BLaER1 (cell line): ENCODE data around the gene LRRC49.
"Not testable (repeated sequence)": the region's sequence is repeated elsewhere in the genome, so short reads cannot be mapped to it uniquely, and the experiment has no call there.

ENCODE experiments used
- H3K27ac ChIP-seq: shearing (Covaris generic); formaldehyde crosslinking; 2 replicates; pipeline ENCODE4 v1.8.1; 2022
- H3K27me3 ChIP-seq: shearing (Covaris generic); formaldehyde crosslinking; 2 replicates; pipeline ENCODE4 v1.8.1; 2022
- H3K36me3 ChIP-seq: shearing (Covaris generic); formaldehyde crosslinking; 2 replicates; pipeline ENCODE4 v1.8.1; 2022
- H3K4me1 ChIP-seq: shearing (Covaris generic); formaldehyde crosslinking; 2 replicates; pipeline ENCODE4 v1.8.1; 2022
- H3K4me2 ChIP-seq: shearing (Covaris generic); formaldehyde crosslinking; 2 replicates; pipeline ENCODE4 v1.8.1; 2022
- H3K4me3 ChIP-seq: shearing (Covaris generic); formaldehyde crosslinking; 2 replicates; pipeline ENCODE4 v1.8.1; 2022
- H3K9ac ChIP-seq: shearing (Covaris generic); formaldehyde crosslinking; 2 replicates; pipeline ENCODE4 v1.8.1; 2022
- H3K9me3 ChIP-seq: shearing (Covaris generic); formaldehyde crosslinking; 2 replicates; pipeline ENCODE4 v1.8.1; 2022
- H4K20me1 ChIP-seq: shearing (Covaris generic); formaldehyde crosslinking; 2 replicates; pipeline ENCODE4 v1.8.1; 2022
- Cebpa-rat ChIP-seq: shearing (Covaris generic); IDR thresholded peaks from 2 replicates; pipeline ENCODE4 v1.8.1; 2022

Gene LRRC49

DNA sequence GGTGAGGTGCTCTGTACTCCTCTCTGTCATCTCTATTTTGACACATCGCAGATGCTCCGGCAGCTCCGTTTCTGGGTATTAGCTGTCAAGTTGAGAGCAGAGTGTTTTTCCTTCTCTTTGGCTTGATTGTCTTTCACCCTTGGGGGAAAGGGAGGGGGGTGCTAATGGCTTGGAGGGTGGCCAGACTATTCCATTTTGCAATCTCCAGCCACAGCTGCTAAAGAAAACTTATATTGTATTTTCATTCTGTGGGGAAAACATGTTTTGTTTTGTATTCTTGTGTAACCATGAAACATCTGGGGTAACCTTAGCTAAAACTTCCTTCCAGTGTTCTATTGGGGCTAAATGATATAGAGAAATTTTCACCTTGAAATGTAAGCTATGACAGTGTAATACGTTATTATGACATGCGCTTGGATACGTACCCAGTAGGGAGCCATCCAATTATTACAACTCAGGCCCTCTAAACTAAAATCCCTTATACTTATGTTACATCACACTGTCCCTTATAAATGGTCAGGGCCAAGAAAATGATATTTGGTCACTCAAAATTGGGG is 24.6 kb upstream of the LRRC49 start:
- no peaks in the 10 kb centered on the region for H4K20me1 ChIP-seq
- no peaks in the 10 kb centered on the region for H3K36me3 ChIP-seq
- no peak overlapping the region for H3K9ac ChIP-seq
- H3K27me3 ChIP-seq, result no peaks in the 10 kb centered on the region
- no peak overlapping the region for H3K27ac ChIP-seq
- 0 out of 2 replicates have a peak, but pooled peaks cover 5% of the 10 kb centered on the region for H3K4me1 ChIP-seq
- no peak for TF ChIP-seq Cebpa-rat
- H3K4me3 ChIP-seq, result no peak overlapping the region
- peaks cover 10% of the 10 kb centered on the region for H3K9me3 ChIP-seq
- H3K4me2 ChIP-seq, result no peak overlapping the region

DNA sequence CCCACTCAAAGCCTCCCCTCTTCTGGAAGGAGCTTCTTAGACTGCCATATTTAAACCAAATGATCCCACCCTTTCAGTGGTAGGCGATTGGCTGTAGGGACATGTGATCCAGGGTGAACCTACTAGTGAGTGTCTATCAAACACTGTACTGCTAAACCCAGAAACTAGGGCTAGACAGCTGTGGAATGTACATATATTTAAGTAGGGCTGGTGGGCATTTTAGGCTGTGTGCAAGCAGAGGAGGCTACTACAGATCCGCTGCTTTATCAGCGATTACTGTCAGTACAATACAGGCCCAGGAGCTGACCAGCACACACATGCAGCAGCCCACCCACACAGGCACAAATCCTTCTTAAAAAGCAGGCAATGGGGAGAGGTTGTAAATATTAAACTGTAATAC is 23.3 kb upstream of the LRRC49 start:
- Histone ChIP-seq H3K9ac (no peak overlapping the region), H3K27me3 (no peaks in the 10 kb centered on the region), H3K27ac (no peak overlapping the region), H3K4me2 (no peak overlapping the region), H3K36me3 (no peaks in the 10 kb centered on the region), H4K20me1 (no peaks in the 10 kb centered on the region), H3K9me3 (peaks cover 10% of the 10 kb centered on the region), H3K4me1 (0 out of 2 replicates have a peak, but pooled peaks cover 5% of the 10 kb centered on the region), H3K4me3 (no peak overlapping the region)
- TF ChIP-seq Cebpa-rat, result no peak

DNA sequence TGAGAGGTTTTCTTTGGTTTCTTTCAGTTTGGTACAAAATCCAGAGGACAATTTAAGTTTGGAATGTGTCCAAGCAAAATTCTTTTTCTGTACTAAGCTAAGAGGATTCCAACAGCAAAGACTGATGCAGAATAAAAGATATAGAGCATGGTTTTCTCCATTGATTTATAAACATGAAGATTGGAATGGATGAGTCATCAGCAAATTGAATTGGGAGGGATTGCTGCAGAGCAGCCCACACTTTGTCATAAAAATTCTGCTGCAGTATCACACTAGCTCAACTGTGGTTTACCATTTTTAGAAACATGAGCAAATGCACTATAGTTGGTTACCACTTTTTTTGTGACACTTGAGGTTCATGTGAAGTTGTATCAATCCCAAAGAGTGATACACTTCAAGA is 22.6 kb upstream of the LRRC49 start:
- Histone ChIP-seq H3K36me3 (no peaks in the 10 kb centered on the region), H3K4me1 (0 out of 2 replicates have a peak, but pooled peaks cover 5% of the 10 kb centered on the region), H3K4me3 (no peak overlapping the region), H3K9me3 (peaks cover 10% of the 10 kb centered on the region), H3K4me2 (no peak overlapping the region), H3K27ac (no peak overlapping the region), H3K9ac (no peak overlapping the region), H3K27me3 (no peaks in the 10 kb centered on the region), H4K20me1 (no peaks in the 10 kb centered on the region)
- no peak for TF ChIP-seq Cebpa-rat

DNA sequence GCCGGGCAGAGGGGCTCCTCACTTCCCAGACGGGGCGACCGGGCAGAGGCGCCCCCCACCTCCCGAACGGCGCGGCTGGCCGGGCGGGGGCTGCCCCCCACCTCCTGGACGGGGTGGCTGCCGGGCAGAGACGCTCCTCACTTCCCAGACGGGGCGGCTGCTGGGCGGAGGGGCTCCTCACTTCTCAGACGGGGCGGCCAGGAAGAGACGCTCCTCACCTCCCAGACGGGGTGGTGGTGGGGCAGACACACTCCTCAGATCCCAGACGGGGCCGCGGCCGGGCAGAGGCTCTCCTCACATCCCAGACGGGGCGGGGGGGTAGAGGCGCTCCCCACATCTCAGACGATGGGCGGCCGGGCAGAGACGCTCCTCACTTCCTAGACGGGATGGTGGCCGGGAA is 21.1 kb upstream of the LRRC49 start:
- H3K4me3 ChIP-seq, H3K36me3 ChIP-seq, H3K27me3 ChIP-seq, H4K20me1 ChIP-seq, H3K4me1 ChIP-seq, H3K9me3 ChIP-seq, H3K27ac ChIP-seq, H3K4me2 ChIP-seq, H3K9ac ChIP-seq: not testable (repeated sequence)

DNA sequence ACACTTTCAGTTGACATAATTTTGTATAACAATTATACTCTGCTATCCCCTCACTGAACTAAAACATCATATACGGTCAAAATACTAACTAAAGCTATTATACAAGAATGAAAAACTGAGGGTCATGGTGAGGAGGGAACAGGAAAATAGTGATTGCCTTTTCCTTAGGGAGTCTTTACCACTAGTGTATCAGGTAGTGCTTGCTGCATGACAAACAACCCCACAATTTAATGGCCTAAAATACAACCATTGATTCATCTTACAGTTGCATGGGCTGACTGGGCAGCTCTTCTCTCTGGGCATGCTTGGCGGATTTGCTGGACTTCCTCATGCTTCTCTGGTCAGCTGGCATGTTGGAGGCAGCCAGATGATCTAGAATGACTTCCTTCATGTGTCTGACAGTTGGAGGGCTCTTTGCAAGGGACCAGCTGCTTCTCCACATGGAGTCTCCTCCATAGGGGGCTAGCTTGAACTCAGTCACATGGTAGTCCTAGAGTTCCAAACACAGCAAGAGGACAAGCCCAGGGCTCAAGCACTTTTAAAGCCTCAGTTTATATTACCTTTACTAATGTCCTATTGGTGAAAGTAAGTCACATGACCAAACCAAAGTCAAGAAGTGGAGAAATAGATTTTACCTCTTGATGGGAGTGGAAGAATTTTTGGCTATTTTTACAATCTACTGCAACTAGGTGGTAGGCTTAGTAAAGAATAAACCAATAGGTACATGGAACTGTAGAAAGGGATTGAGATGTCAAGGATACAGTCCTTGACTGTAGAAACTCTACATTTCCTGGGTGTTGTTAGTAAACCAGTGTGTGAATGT is 19.2 kb upstream of the LRRC49 start:
- Histone ChIP-seq H3K4me3 (no peak overlapping the region), H3K4me2 (no peak overlapping the region), H3K36me3 (no peaks in the 10 kb centered on the region), H3K4me1 (0 out of 2 replicates have a peak, but pooled peaks cover 5% of the 10 kb centered on the region), H4K20me1 (no peaks in the 10 kb centered on the region), H3K27me3 (no peaks in the 10 kb centered on the region), H3K9me3 (peaks cover 10% of the 10 kb centered on the region), H3K9ac (no peak overlapping the region), H3K27ac (no peak overlapping the region)
- no peak for TF ChIP-seq Cebpa-rat

DNA sequence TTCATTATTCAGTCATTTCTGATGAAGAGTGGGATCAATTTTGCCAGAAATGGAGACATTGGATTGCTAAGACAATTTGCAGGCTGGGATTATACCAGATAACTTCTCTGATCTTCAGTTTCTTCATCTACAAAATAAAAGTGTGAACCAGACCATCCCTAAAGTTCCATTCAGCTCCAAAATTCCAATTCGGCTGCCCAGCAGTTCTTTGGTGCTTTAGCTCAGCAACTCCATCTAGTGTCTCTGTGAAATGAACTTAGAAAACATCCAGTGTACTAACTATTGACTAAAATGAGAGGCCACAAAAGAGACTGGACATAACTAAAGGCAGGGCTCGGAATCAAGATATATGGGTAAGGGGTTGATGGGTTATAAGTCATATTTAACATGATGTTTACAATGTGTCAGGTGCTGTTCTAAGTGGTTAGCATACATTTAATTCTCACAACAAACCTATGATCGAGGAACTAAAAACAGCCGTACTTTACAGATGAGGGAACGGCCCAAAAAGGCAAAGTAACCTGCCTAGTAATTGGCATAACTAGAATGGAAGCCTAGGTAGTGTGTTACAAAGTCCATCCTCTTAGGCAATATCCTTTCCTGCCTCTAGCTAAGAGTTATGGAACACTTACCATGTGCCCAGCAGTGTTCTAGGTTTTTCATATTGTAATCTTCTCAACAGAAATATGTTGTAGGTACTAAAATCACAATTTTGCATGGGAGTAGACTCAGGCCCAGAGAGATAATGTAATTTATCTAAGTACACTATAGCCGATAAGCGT is 17.4 kb upstream of the LRRC49 start:
- Histone ChIP-seq H3K9me3 (peaks cover 10% of the 10 kb centered on the region), H3K27ac (no peak overlapping the region), H3K9ac (no peak overlapping the region), H3K4me1 (0 out of 2 replicates have a peak, but pooled peaks cover 2% of the 10 kb centered on the region), H4K20me1 (no peaks in the 10 kb centered on the region), H3K4me3 (no peak overlapping the region), H3K4me2 (no peak overlapping the region), H3K36me3 (no peaks in the 10 kb centered on the region), H3K27me3 (no peaks in the 10 kb centered on the region)
- TF ChIP-seq Cebpa-rat, result no peak

DNA sequence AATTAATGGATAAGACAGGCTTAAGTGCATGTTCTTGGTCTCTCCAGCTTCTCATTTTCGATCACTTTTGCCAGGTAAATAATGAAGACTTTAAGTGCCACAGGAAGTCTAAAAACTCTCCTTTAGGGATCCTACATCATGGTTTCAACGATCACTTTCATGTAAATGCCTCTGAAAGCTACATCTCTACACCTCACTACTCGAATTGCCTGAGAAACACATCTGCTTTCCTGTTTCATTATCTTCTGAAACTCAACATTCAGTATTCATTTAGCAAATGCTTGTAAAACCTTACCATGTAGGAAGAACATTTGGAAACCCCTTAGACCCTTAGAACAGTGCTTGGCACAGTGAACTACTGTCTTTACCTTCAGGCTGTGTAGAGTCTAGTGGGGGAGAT is 16.6 kb upstream of the LRRC49 start:
- Histone ChIP-seq H3K4me3 (no peak overlapping the region), H3K9me3 (peaks cover 10% of the 10 kb centered on the region), H4K20me1 (no peaks in the 10 kb centered on the region), H3K27ac (no peak overlapping the region), H3K4me1 (no peaks in the 10 kb centered on the region), H3K36me3 (no peaks in the 10 kb centered on the region), H3K27me3 (no peaks in the 10 kb centered on the region), H3K4me2 (no peak overlapping the region), H3K9ac (no peak overlapping the region)
- TF ChIP-seq Cebpa-rat, result no peak

DNA sequence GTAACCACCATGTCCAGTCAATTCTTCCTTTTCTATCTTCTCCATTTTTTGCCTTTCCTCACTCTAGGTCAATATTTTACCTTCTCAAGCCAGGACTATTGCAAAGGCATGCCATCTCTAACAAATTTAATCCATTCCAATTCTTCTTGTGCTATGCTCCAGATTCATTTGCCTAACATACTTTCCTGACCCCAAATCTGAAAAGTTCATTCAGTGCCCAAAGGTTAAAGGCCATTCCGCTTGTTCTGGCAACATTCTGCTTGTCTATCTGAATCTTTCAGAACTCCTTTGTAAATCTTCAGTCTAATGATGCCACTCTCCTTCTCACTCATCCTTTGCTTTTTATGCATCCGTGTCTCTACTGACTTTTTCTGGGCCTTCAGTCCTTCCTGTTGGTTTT is 15.9 kb upstream of the LRRC49 start:
- H3K4me2 ChIP-seq, result no peak overlapping the region
- no peak overlapping the region for H3K4me3 ChIP-seq
- no peak for TF ChIP-seq Cebpa-rat
- H3K9ac ChIP-seq, result no peak overlapping the region
- H3K9me3 ChIP-seq, result peaks cover 5% of the 10 kb centered on the region; the same call in 1 of the 2 replicates
- H3K4me1 ChIP-seq, result no peaks in the 10 kb centered on the region
- H3K27ac ChIP-seq, result no peak overlapping the region
- H3K27me3 ChIP-seq, result no peaks in the 10 kb centered on the region
- no peaks in the 10 kb centered on the region for H4K20me1 ChIP-seq
- no peaks in the 10 kb centered on the region for H3K36me3 ChIP-seq

DNA sequence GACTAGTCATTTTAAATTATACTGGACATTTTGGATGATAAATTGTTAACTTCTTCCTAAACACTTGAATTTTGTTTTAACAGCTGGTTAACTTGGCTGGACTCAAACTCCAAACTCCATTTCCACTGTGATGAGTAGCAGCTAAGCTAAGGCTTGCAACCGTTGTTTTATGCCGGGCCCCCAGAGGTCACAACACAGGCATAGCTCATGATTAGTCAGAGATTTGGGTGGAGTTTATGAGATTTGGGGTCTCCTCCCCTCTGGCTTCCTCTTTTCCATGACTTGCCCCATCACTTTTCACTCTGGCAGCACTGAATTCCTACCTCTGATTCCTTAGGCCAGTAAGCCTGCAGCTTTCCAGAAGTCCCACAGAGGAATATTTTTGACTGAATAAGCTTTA is 13.2 kb upstream of the LRRC49 start:
- H3K4me3 ChIP-seq, result no peak overlapping the region
- no peak overlapping the region for H3K27ac ChIP-seq
- no peaks in the 10 kb centered on the region for H4K20me1 ChIP-seq
- H3K4me2 ChIP-seq, result no peak overlapping the region
- H3K27me3 ChIP-seq, result no peaks in the 10 kb centered on the region
- no peak overlapping the region for H3K9ac ChIP-seq
- H3K9me3 ChIP-seq, result no peaks in the 10 kb centered on the region
- no peaks in the 10 kb centered on the region for H3K4me1 ChIP-seq
- no peaks in the 10 kb centered on the region for H3K36me3 ChIP-seq
- no peak for TF ChIP-seq Cebpa-rat

DNA sequence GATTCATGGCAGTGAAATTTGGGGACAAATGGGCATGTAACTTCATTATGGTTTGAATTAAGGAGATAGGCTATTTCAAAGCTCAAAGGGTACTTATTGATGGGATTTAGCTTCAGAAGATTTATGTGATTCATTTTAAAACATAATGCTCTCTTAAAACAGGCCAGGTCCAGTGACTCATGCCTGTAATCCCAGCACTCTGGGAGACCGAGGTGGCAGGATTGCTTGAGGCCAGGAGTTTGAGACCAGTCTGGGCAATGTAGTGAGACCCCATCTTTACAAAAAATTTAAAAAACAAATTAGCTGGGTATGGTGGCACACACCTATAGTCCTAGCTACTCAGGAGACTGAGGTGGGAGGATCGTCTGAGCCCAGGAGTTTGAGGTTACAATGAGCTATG is 11.8 kb upstream of the LRRC49 start:
- no peaks in the 10 kb centered on the region for H3K36me3 ChIP-seq
- H3K27me3 ChIP-seq, result no peaks in the 10 kb centered on the region
- TF ChIP-seq Cebpa-rat, result no peak
- H3K9ac ChIP-seq, result no peak overlapping the region
- no peak overlapping the region for H3K4me3 ChIP-seq
- no peak overlapping the region for H3K27ac ChIP-seq
- no peaks in the 10 kb centered on the region for H4K20me1 ChIP-seq
- H3K9me3 ChIP-seq, result no peaks in the 10 kb centered on the region
- no peaks in the 10 kb centered on the region for H3K4me1 ChIP-seq
- no peak overlapping the region for H3K4me2 ChIP-seq
